Measurements from ENCODE around the gene PRDX3.
"Not testable (repeated sequence)": the region's sequence is repeated elsewhere in the genome, so short reads cannot be mapped to it uniquely, and the experiment has no call there.

The PRDX3 gene

DNA sequence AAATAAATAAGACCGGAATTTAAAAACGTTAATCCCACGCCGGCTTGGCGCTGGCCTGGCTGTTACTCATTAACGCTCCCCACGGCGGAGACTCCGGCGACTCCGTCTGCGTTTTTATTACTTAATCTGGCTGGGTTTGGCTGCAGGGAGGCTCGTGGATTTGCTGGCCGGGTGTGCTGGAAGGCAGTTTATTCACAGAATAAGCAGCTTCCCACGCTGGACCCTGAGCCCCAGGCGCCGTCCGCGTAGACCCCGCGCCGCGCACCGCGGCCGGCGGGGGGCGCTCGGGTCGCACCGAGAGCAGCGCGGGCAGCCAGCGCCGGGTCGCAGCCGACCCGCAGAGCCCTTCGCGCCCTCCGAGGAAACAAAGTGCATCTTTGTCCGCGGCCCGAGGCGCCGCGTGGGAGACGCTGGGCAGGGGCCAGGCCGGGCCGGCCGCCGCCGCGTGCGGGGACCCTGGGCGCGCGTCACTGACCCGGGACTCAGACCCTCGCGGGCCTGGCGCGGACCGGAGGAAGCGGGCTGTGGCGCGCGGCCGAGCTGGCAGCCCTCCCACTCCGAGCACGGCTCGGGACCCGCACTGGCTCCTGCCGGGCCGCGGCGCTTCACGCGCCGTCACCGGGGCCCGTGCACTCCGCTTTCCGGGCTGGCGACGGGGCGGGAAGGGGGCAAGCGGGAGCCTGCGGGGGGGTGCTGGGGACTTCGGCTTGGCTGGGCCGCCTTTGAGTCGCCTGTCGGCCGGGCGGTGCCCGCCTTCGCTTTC, 28.2 kb upstream of the PRDX3 start:
- peak; percentile 81 for DNase-seq (ENCODE audit: low read depth)

DNA sequence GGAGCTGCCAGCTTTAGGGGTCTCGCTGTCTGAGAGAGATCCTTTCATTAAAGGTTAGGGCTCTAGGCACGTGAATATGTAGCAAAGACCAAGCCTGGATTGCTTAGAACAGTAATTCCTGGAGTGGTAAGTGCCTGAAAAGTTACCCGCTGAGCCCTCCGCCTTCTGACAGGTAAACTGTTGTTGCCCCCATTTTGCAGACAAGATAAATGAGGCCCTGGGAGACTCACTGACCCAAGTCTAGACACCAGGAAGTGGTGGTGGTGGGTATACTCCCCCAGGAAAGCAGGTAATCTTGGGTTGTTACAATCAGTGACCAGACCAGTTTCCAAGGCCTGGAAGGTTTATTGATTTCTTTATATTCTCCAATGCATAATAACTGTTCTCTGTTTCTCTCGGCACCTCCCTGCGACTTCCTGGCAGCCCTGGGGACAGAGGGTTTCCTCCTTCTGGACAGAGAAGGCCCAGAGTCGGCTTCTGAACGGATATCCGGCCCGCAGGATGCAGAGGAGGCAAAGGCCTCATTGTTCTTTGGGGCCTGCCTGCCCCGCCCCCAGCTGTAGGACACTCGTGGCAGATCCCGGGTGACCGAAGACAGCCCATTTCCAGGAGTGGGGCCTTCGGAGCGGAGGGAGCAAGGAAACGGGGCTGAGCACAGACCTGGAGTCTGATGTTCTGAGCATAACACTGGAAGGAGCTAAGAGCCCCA, 27.4 kb upstream of the PRDX3 start:
- peak; percentile 67 for DNase-seq (ENCODE audit: low read depth)

DNA sequence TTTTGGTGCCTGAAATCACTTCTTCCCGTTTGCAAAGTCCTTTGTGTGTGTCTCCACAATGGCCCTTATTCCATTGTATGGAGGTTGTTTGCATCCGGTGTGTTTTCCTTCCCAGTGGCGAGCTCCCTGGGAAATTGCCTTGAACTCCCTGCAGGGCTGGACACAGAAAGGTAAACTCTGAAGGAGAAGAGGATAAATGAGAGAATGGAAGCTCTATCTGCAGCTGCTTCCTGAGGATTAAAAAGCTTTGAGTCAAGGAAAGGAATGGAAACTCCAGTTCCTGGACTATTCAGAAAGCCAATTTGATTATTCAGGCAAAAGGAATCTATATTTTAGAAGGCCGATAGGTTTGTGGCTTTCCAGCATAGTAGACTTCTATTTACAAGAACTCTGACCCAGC, 24.4 kb upstream of the PRDX3 start:
- DNase-seq (ENCODE audit: low read depth), result peak; percentile 76

DNA sequence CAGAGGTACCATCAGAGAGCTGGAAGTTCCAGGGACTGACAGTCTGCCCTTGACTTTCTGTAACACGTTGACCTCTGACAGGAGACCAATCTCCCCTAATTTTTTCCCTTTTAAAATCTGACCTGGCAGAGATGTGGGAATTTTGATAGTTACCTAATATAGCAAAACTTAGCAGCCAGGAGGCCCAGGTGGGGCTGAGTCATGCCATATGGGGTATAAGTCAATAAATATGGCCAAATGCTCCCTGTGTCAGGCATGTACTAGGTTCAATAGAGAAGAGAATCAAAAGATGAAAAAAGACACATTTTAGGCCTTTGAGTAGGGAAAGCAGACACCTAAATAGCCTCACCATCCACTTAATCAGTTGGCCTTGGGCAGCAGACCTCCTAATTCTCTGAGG, 22.6 kb upstream of the PRDX3 start:
- DNase-seq (ENCODE audit: low read depth), result no peak

DNA sequence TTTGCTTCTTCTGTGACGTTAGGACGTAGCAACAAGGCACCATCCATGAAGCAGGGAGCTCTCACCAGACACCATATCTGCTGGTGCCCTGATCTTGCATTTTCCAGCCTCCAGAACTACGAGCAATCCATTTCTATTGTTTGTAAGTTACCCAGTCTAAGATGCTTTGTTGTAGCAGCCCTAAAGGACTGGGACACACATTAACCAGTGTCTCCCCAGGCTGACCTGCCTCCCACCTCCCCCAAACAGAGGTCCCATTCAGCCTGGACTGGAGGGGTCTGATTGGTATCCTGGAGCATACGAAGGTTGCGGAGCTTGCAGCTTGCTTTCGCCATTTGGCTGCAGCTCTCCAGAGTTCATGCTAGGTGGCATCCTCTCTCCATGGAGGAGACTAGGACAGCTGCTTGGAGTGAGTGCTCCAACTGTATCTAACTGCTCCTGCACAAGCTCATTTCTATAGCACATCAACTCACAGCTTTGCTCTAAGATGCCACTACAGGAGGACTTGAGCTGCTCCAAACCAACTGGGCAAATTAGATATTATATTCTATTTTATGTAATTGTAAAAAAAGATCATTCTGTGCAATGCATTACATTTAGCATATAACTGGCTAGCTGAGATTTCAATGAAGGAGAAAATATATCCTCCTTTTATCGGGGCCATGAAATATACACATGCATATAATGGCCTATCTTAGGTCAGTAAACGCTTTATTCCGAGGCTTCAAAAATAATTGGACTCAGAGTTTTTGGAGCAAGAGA, 20.8 kb upstream of the PRDX3 start:
- DNase-seq (ENCODE audit: low read depth), result peak; percentile 83

DNA sequence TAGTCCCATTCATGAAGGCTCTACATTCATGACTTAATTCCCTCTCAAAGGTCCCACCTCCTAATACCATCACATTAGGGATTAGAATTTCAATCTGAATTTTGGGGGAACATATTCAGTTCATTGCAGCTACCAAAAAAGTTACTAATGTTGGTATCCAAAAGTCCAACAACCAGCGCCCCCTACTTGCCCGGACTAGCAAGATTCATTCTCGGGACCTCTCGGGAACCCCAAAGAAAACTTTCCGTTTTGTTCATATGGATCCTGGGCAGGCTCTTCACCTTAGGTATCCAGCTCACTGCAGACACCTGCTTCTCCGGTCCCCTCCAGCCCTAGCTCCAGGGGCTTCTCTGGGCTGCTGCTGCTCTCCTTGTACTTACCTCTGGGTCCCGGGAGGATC, 19.8 kb upstream of the PRDX3 start:
- no peak for DNase-seq (ENCODE audit: low read depth)

DNA sequence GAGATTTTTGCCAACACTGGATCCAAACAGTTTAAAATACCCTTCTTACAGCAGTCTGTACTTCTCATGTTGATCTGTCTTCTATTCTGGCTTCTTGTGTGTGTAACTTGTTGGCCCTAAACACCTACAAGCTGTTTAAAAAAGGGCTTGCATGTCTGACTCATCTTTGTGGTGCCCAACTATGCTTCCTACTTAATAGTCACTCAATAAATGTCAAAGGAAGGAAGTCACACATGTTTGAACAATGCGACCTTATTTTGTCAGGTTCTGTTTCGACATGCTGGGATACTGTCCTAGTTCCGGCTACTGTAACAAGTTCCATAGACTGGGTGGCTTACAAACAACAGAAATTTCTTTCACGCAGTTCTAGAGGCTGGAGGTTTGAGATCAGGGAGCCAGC, 19.3 kb upstream of the PRDX3 start:
- peak; percentile 91 for DNase-seq (ENCODE audit: low read depth)

DNA sequence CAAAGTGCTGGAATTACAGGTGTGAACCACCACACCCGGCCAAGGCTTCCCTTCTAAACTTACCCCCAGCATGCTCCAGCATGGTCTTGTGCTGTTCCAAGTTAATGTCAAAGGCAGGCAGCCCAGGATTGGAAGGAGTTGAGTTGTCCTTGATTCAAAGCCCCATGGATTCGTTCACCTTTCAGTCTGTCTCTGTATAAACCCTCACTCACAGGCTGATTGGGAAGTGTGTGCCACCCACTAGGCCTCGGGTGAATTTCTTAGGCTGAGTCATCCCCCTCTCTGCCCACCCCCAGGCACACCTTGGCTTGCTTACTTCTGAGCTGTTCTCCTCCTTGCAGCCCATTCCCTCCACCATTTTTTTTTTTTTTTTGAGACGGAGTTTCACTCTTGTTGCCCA, 13.3 kb upstream of the PRDX3 start:
- DNase-seq (ENCODE audit: low read depth), result no peak

DNA sequence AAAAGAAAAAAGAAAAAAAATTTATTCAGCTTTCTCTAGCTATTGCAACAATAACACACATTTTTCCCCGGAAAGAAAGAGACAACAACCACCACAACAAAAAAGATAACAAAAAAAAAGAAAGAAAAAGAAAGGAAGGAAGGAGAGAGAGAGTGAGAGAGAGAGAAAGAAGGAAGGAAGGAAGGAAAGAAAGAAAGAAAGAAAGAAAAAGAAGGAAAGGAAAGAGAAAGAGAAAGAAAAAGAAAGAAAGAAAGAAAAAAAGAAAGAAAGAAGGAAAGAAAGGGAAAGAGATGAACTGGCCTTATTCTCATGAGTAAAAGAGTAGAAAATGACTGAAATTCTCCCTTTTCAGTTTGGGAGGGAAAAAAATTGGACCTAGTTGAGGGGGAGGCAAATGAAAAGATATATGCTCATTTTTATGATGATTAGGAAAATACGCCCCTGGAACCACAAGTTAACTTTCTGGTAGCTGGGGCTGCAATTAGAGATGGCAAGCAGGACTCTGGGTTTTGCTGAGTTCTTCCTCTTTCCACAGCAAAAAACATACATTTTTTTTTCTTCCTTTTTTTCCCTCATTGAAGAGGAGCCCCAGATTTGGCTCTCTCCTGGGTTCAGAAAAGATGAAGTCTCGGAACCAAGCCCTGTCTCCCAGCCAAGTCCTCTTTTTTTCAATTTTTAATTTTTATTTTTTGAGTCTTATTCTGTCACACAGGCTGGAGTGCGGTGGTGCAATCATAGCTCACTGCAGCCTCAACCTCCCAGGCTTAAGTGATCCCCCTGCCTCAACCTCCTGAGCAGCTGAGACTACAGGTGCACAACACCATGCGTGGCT, 12.6 kb upstream of the PRDX3 start:
- no peak for DNase-seq (ENCODE audit: low read depth)

DNA sequence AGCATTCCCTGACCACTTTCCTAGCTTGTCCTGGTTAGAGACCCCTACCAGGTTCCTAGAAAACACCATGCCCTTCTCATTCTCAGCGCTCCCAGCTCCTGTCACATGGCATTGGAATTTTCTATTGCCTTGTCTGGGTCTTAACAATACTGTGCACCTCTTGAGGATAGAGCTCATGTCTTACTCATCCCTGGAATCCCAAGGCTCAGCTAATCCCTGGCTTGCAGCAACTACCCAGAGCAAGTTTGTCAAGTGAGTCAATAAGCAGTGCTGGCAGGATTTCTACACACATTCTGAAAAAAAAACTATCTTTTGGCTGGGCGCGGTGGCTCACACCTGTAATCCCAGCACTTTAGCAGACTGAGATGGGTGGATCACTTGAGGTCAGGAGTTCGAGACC, 11.7 kb upstream of the PRDX3 start:
- peak; percentile 97 for DNase-seq (ENCODE audit: low read depth)

DNA sequence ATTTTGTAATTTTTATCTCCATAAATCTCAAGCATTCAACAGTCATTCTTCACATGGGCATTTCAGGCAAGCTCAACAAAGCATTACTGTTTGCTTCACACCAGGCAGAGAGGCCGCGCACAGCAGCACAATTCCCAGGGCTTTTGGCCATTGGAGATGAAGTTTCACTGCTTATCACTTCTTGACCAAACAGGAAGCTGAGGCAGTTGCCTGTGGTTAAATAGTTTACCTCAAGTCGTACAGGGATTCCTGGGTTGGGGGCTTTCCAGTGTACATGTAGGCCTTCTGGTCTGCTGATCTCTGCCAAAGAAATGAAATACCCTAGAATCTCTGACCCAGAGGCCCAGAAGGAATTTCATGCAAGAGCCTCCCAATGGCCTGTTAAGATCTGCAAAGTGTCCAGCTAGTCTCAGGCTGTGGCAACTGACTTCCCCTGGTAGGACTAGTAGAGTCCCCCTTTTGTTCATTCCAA, 11.2 kb upstream of the PRDX3 start:
- peak; percentile 30 for DNase-seq (ENCODE audit: low read depth)

DNA sequence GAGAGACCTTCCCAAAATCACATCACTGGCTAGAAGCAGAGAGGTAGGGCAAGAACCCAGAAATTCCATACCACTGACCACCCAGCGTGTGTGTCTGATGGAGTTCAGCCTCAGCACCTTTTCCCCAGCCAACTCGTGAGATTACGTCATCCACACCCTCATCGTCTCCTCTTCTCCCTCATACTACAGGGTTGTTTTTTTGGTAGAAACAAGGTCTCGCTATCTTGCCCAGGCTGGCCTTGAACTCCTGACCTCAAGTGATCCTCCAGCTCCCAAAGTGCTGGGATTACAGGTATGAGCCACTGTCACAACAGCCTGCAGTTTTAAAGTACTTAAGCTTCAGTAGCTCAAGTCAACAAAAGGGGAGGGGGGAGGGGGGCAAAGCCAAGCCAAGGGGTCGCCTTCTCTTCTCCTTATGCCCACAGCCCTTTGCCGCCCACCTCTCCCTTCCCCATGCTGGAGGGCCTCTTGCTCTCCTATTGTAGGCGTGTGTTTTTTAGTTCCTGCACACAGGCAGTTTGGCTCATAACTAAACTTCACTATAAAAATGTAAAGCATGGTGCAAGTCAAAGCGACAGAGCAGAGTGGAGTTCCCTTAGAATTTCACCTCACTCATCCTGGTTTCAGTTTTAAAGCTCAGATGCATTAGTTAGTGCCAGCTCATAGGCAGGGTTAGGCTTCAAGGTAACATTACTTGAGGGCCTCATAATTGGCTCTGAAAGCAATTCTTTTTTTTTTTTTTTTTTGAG, 5.2 kb upstream of the PRDX3 start:
- DNase-seq (ENCODE audit: low read depth), result no peak

DNA sequence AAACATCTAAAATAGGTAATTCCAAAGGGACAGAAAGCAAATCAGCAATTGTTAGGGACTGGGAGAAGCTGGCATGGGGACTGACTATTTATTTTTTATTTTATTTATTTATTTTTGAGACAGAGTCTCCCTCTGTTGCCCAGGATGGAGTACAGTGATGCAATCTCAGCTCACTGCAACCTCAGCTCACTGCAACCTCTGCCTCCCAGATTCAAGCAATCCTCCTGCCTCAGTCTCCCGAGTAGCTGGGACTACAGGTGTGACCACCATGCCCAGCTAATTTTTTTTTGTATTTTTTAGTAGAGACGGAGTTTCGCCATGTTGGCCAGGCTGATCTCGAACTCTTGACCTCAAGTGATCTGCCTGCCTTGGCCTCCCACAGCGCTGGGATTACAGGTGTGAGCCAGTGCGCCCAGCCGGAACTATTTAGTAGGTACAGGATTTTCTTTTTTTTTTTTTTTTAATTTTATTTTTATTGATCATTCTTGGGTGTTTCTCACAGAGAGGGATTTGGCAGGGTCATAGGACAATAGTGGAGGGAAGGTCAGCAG, 2.3 kb upstream of the PRDX3 start:
- DNase-seq (ENCODE audit: low read depth), result not testable (repeated sequence)

DNA sequence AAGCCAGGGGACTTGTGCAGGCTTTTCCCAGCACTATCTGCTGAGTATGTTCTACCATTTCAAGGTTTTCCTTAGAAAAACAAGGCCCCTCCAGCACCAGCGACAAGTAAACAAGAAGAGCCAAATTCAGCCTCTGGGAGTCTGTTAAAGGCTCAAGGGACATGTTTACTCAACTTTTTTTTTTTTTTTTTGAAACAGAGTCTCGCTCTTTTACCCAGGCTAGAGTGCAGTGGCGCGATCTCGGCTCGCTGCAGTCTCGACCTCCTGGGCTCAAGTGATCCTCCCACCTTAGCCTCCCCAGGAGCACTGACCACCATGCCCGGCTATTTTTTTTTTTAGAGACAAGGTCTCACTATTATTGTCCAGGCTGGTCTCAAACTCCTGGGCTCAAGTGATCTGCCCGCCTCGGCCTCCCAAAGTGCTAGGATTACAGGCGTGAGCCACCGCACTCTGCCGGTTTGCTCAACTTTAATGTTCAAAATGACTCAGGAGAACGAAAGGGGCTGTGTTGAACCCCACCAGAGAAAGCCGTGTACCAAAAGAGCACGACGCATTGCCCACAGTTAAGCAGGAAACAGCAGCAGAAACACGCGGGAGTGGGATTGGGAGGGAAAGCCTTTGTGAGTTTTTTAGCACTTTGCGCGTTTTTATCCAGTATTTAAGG, 772 bp downstream of the PRDX3 start:
- DNase-seq (ENCODE audit: low read depth), result no peak

DNA sequence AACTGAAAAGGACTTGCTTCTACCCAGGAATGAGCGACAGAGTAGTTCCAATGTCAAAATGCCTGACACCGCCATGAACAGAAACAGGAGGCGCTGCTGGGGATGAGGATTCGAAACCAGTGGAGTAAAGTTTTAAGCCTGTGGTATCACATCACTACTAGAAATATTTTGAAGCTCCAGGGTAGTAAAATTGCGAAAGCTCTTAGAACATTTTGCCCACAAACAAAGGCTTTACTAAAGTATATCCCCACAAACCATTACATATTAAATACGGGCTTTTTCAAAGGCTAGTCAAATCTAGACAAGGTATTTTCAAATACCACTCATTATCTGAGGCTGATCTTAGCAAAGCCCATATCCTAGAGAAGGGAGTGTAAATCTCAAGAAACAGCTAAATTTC, 2.4 kb downstream of the PRDX3 start:
- peak; percentile 19 for DNase-seq (ENCODE audit: low read depth)

DNA sequence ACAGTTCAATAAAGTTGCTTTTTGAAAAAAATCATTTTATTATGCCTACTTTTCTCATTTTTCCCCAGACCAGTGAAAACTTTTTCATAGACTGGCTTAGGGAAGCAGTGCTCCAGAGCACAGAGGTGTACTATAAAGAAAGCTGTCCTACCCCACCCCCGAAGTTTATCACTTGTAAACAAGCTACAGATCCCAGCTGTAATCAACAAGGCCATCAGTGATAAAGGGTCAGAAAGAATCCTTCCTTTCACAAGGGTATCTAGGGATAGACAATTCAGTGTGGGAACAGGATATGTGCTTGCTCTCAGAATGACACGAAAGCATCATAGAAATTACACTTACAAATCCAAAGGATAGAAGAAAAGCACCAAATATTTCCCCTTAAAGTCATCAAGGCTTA, 4.5 kb downstream of the PRDX3 start:
- DNase-seq (ENCODE audit: low read depth), result no peak

DNA sequence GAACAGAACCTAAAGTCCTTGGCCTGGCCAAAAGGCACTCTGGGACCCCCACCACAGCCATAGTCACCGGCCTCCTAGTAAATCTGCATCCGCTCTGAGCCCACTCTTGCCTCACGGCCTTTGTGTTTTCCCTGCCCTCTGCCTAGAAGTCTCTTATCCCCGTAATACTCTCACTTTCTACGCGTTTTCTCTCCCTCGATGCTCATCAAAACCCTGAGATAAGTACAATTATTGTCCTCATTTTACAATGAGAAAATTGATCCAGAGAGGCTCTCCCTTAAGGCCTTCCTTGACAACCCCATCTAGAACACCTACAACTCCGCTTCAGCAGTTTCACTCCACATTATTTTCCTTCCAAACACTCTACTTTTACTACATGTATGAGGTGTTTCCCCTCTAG, 11.6 kb downstream of the PRDX3 start:
- DNase-seq (ENCODE audit: low read depth), result no peak

DNA sequence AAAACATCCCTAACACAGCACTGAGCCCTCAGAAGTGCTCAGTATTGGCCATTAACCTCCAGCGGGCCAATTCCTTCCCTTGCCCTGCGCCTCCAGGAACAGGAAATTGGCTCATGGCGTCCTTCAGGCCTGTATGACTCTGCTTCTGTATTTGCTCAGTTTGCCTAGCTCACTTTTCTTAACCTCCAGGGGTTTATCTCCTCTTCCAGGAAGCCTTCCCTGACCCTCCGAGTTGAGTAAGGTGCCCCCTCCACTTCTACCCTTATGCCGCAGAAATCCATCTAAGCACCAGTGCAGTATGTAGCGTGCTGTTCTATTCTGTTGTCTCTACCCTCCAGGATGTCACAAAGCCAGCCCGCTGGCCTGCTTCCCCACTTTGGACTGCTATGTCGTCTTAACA, 12.0 kb downstream of the PRDX3 start:
- DNase-seq (ENCODE audit: low read depth), result no peak

DNA sequence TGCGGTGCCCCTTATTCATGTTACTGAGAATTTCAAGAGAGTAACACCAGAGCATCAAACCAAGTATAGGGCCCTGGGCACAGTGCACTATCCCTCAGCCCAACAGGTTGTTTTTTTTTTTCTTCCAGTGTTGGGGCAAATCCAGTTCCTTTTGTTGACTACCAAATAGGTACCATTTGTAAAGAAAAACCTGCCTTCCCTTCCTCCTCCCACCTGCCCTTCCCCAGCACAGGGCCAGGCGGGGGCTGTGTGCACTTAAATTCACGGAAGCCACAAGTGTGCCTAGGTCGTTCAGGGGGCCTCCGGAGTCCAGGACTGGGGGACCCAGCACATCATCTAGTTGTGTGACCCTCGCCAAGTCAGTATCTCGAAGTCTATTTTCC, 12.5 kb downstream of the PRDX3 start:
- no peak for DNase-seq (ENCODE audit: low read depth)

Measured in EH (cell line).